IMR-90 (cell line): ENCODE data around the gene CCDC137. TPM values are rescaled to one million over a fixed set of nuclear protein-coding genes. Genes with fewer than 3 reads are reported as not detected.

Experiments used
- ATAC-seq: fragments of 200-7000 bp; cut with Tn5 transposase; 2 replicates; pipeline ENCODE4 v1.9.1; 2020; ENCODE audit warnings: low read depth, mild to moderate bottlenecking, moderate library complexity
- BruUV-seq: library from RNA; stranded (reverse); fragments of 400-500 nt; replicated peaks from 2 replicates; lab custom pipeline; 2021; lab: Mats Ljungman, UMichigan
- CTCF ChIA-PET: fragments of 300-600 bp; formaldehyde crosslinking; extraction: SDS; loops from one replicate; lab custom pipeline; 2021; ENCODE audit warnings: antibody characterized with exemption; lab: Yijun Ruan, JAX
- POLR2A ChIA-PET: fragments of 300-600 bp; sonication (Branson Sonifier 250); formaldehyde crosslinking; loops from one replicate; lab custom pipeline; 2022; ENCODE audit warnings: antibody characterized with exemption; ENCODE audit not compliant: unreplicated experiment; lab: Charles Lee
- DNase-seq: peaks from one replicate; pipeline ENCODE4 v3.0.0; 2013
- H2AFZ ChIP-seq: replicated peaks from 2 replicates; pipeline ENCODE3; 2013; ENCODE audit warnings: low read length, mild to moderate bottlenecking; ENCODE audit not compliant: poor library complexity
- H2AK5ac ChIP-seq: 2 replicates; pipeline ENCODE4 v1.6.1; 2013; ENCODE audit warnings: low read depth, low read length, inconsistent platforms
- H2AK9ac ChIP-seq: replicated peaks from 2 replicates; pipeline ENCODE3; 2013; ENCODE audit warnings: mild to moderate bottlenecking, low read depth, low read length, moderate library complexity; ENCODE audit not compliant: poor library complexity
- H2BK120ac ChIP-seq: 2 replicates; pipeline ENCODE4 v1.6.1; 2013; ENCODE audit warnings: low read depth, low read length, inconsistent platforms
- H2BK15ac ChIP-seq: 3 replicates; pipeline ENCODE4 v1.6.1; 2013; ENCODE audit warnings: low read depth, low read length, inconsistent platforms
- H2BK20ac ChIP-seq: 2 replicates; pipeline ENCODE4 v1.6.1; 2013; ENCODE audit warnings: low read depth, mild to moderate bottlenecking, inconsistent platforms, low read length, moderate library complexity
- H2BK5ac ChIP-seq: 2 replicates; pipeline ENCODE4 v1.6.1; 2013; ENCODE audit warnings: mild to moderate bottlenecking, low read depth, low read length, inconsistent platforms; ENCODE audit not compliant: poor library complexity, severe bottlenecking
- H3K14ac ChIP-seq: replicated peaks from 2 replicates; pipeline ENCODE4 v1.6.1; 2013; ENCODE audit warnings: low read depth, low read length, inconsistent platforms
- H3K18ac ChIP-seq: 2 replicates; pipeline ENCODE4 v1.6.1; 2013; ENCODE audit warnings: low read depth, low read length, control low read depth
- H3K23ac ChIP-seq: 2 replicates; pipeline ENCODE4 v1.6.1; 2013; ENCODE audit warnings: low read depth, low read length, inconsistent platforms
- H3K27ac ChIP-seq: 2 replicates; pipeline ENCODE4 v1.5.1; 2013; ENCODE audit warnings: mild to moderate bottlenecking, control low read depth, low read length; ENCODE audit not compliant: insufficient read depth
- H3K27me3 ChIP-seq: 2 replicates; pipeline ENCODE4 v1.6.1; 2013; ENCODE audit warnings: low read length; ENCODE audit not compliant: control insufficient read depth, insufficient read depth
- H3K36me3 ChIP-seq: 2 replicates; pipeline ENCODE4 v1.6.1; 2013; ENCODE audit warnings: low read length, mixed read lengths; ENCODE audit not compliant: control insufficient read depth, insufficient read depth
- H3K4ac ChIP-seq: 2 replicates; pipeline ENCODE4 v1.6.1; 2013; ENCODE audit warnings: low read depth, low read length, inconsistent platforms
- H3K4me1 ChIP-seq: 2 replicates; pipeline ENCODE4 v1.6.1; 2013; ENCODE audit warnings: low read length, mixed read lengths; ENCODE audit not compliant: control insufficient read depth, insufficient read depth
- H3K4me2 ChIP-seq: 2 replicates; pipeline ENCODE4 v1.6.1; 2013; ENCODE audit warnings: low read depth, mild to moderate bottlenecking, control low read depth, low read length, moderate library complexity
- H3K4me3 ChIP-seq: 2 replicates; pipeline ENCODE4 v1.5.1; 2013; ENCODE audit warnings: low read depth, mild to moderate bottlenecking, control low read depth, low read length, moderate library complexity; ENCODE audit not compliant: insufficient read depth
- H3K56ac ChIP-seq: 2 replicates; pipeline ENCODE4 v1.6.1; 2013; ENCODE audit warnings: low read length, inconsistent platforms; ENCODE audit not compliant: insufficient read depth; ENCODE audit errors: extremely low read depth
- H3K79me1 ChIP-seq, 2 experiments: 2 replicates each; pipeline ENCODE4 v1.6.1; 2013; ENCODE audit warnings: low read length in 2 of 2, inconsistent platforms in 1 of 2, low read depth in 1 of 2
- H3K9ac ChIP-seq: 2 replicates; pipeline ENCODE4 v1.6.1; 2013; ENCODE audit warnings: low read depth, low read length, control low read depth
- H3K9me1 ChIP-seq: 2 replicates; pipeline ENCODE4 v1.6.1; 2013; ENCODE audit warnings: low read length, inconsistent platforms; ENCODE audit not compliant: insufficient read depth
- H3K9me3 ChIP-seq: 2 replicates; pipeline ENCODE4 v1.6.1; 2013; ENCODE audit warnings: low read length; ENCODE audit not compliant: control insufficient read depth, insufficient read depth
- H4K20me1 ChIP-seq: 2 replicates; pipeline ENCODE4 v1.6.1; 2013; ENCODE audit warnings: low read length, inconsistent platforms; ENCODE audit not compliant: insufficient read depth
- H4K5ac ChIP-seq: 2 replicates; pipeline ENCODE4 v1.6.1; 2013; ENCODE audit warnings: mild to moderate bottlenecking, low read depth, low read length, control low read depth
- H4K8ac ChIP-seq, 2 experiments: 2 replicates each; pipeline ENCODE4 v1.6.1; 2013; ENCODE audit warnings: low read depth in 2 of 2, low read length in 2 of 2, control low read depth in 1 of 2, inconsistent platforms in 1 of 2
- H4K91ac ChIP-seq: 2 replicates; pipeline ENCODE4 v1.6.1; 2013; ENCODE audit warnings: low read depth, low read length, inconsistent platforms; ENCODE audit not compliant: insufficient read depth
- BHLHE40 ChIP-seq: fragments of 150-350 bp; IDR thresholded peaks from 2 replicates; pipeline ENCODE4 v1.6.1; 2016; ENCODE audit warnings: mild to moderate bottlenecking, low read depth, low read length
- CEBPB ChIP-seq: IDR thresholded peaks from 2 replicates; pipeline ENCODE4 v1.6.1; 2012; ENCODE audit warnings: low read depth, low read length, improper control_type of control experiment
- CHD1 ChIP-seq: IDR thresholded peaks from 2 replicates; pipeline ENCODE4 v1.6.1; 2012; ENCODE audit warnings: low read depth, low read length, improper control_type of control experiment
- FOS ChIP-seq: fragments of 150-350 bp; IDR thresholded peaks from 2 replicates; pipeline ENCODE4 v1.6.1; 2016; ENCODE audit warnings: low read depth, low read length
- MAFK ChIP-seq: IDR thresholded peaks from 2 replicates; pipeline ENCODE4 v1.6.1; 2012; ENCODE audit warnings: low read depth, low read length, improper control_type of control experiment
- MAZ ChIP-seq: IDR thresholded peaks from 2 replicates; pipeline ENCODE4 v1.6.1; 2012; ENCODE audit warnings: low read depth, mild to moderate bottlenecking, low read length, improper control_type of control experiment, moderate library complexity, borderline replicate concordance
- MXI1 ChIP-seq: IDR thresholded peaks from 2 replicates; pipeline ENCODE4 v1.6.1; 2012; ENCODE audit warnings: low read depth, mild to moderate bottlenecking, low read length, moderate library complexity, borderline replicate concordance
- NFE2L2 ChIP-seq: fragments of 150-350 bp; IDR thresholded peaks from 2 replicates; pipeline ENCODE4 v1.6.1; 2016; ENCODE audit warnings: low read depth, mild to moderate bottlenecking, low read length
- POLR2A ChIP-seq: IDR thresholded peaks from 2 replicates; pipeline ENCODE4 v1.6.1; 2012; ENCODE audit warnings: mild to moderate bottlenecking, low read depth, low read length
- RAD21 ChIP-seq: IDR thresholded peaks from 2 replicates; pipeline ENCODE4 v1.6.1; 2012; ENCODE audit warnings: low read length, improper control_type of control experiment
- RCOR1 ChIP-seq: IDR thresholded peaks from 2 replicates; pipeline ENCODE4 v1.6.1; 2012; ENCODE audit warnings: mild to moderate bottlenecking, low read length, improper control_type of control experiment; ENCODE audit not compliant: insufficient replicate concordance
- RFX5 ChIP-seq: IDR thresholded peaks from 2 replicates; pipeline ENCODE4 v1.8.0; 2012; ENCODE audit warnings: low read depth, mild to moderate bottlenecking, low read length, moderate library complexity
- SMC3 ChIP-seq: fragments of 150-350 bp; IDR thresholded peaks from 2 replicates; pipeline ENCODE4 v1.6.1; 2016; ENCODE audit warnings: low read depth, mild to moderate bottlenecking, antibody characterized with exemption, low read length, moderate library complexity
- USF2 ChIP-seq: fragments of 150-350 bp; IDR thresholded peaks from 2 replicates; pipeline ENCODE4 v1.6.1; 2017; ENCODE audit warnings: mild to moderate bottlenecking, antibody characterized with exemption, low read length, low read depth
- WGBS, 2 experiments: methylation state at CpG; one replicate each; pipeline versions ENCODE4 v1.1.5 to v1.1.7; 2013; ENCODE audit warnings: missing lambda C conversion rate in 2 of 2; ENCODE audit not compliant: insufficient read length in 1 of 2; ENCODE audit errors: extremely low coverage in 2 of 2; 5-methylcytosine and 5-hydroxymethylcytosine counted together
- dilution Hi-C: fragments of 300-500 bp; cut with HindIII; formaldehyde crosslinking; loops from one replicate; pipeline ENCODE4 v1.14.3; 2018; ENCODE audit warnings: low sequenced_read_pairs; ENCODE audit not compliant: unreplicated experiment
- in situ Hi-C: fragments of 300-500 bp; cut with MboI; formaldehyde crosslinking; loops from 3 replicates; pipeline ENCODE4 v1.14.3; 2019; ENCODE audit warnings: low sequenced_read_pairs, inconsistent platforms, mixed read lengths
- intact Hi-C: fragments of 100-400 bp; cut with micrococcal nuclease; formaldehyde crosslinking; loops from 2 replicates; pipeline ENCODE4 v1.10.0; 2022
- polyA plus RNA-seq, 3 experiments: library from polyadenylated mRNA; depleted of rRNA; stranded (reverse); fragments of >200 nt; gene quantifications; 2 replicates each; pipeline ENCODE4 v1.2.3, GENCODE V29; 2012; ENCODE audit warnings: low replicate concordance in 1 of 3
- total RNA-seq: library from RNA; depleted of rRNA; stranded (reverse); fragments of >200 nt; gene quantifications from 2 replicates; pipeline ENCODE4 v1.2.3, GENCODE V29; 2012
- TF ChIP-seq, protein P1 (sequence below): fragments of 150-350 bp; IDR thresholded peaks from 2 replicates; pipeline ENCODE4 v1.6.1; 2016; ENCODE audit warnings: low read depth, mild to moderate bottlenecking, low read length, moderate library complexity, borderline replicate concordance
- TF ChIP-seq, protein P2 (sequence below): conservative IDR thresholded peaks from 2 replicates; pipeline ENCODE4 v1.5.1; 2012; ENCODE audit warnings: mild to moderate bottlenecking, low read depth, low read length, improper control_type of control experiment

Gene CCDC137
- total and polyA plus RNA-seq, 2 of the 4 experiments (the other 2 are of a cell fraction) = 7.5 to 18.4 TPM

DNA sequence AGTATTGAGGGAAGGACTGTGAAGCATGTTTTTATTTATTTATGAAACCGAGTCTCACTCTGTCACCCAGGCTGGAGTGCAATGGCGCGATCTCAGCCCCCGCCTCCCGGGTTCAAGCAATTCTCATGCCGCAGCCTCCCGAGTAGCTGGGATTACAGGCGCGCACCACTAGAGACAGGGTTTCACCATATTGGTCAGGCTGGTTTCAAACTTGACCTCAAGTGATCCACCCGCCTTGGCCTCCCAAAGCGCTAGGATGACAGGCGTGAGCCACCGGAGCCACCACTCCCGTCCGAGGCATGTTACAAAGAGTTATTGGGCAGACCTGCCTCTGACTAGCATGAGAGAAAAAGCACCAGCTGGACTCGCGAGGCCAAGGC is 39.7 kb downstream of the CCDC137 start:
- Histone ChIP-seq H2AK5ac (no peak overlapping the region), H2BK15ac (no peak overlapping the region), H4K5ac (no peak overlapping the region), H3K56ac (no peak overlapping the region), H3K79me1 (peaks cover 12 to 50% of the 10 kb centered on the region in 2 experiments), H3K4me1 (peaks cover 15% of the 10 kb centered on the region), H3K14ac (no peak overlapping the region), H2AK9ac (no peak overlapping the region), H3K27ac (no peak overlapping the region), H3K4me2 (no peak overlapping the region), H2BK120ac (no peak overlapping the region), H3K9ac (no peak overlapping the region), H3K27me3 (no peaks in the 10 kb centered on the region), H2BK20ac (no peak overlapping the region), H3K4ac (no peak overlapping the region), H4K91ac (no peak overlapping the region), H2AFZ (no peak overlapping the region), H3K9me1 (peaks cover 8% of the 10 kb centered on the region), H3K36me3 (peaks cover 23% of the 10 kb centered on the region), H3K18ac (no peak overlapping the region), H4K20me1 (peaks cover 20% of the 10 kb centered on the region), H3K4me3 (no peak overlapping the region), H4K8ac (no peak overlapping the region), H3K23ac (no peak overlapping the region), H2BK5ac (no peak overlapping the region), H3K9me3 (no peaks in the 10 kb centered on the region)
- DNase-seq = no peak
- ChIA-PET POLR2A (interaction anchor here (0.6 kb wide), 1 partner anchor 275 kb away, joined by 5 read pairs; no protein-coding TSS in a partner anchor), CTCF (no interaction called here)
- in situ Hi-C loops (no loop called here), dilution Hi-C loops (no loop called here), intact Hi-C loops (no loop called here)
- ATAC-seq = no peak
- BruUV-seq = no TSS peak
- TF ChIP-seq CEBPB = no peak
- TF ChIP-seq RAD21 = no peak
- no peak for TF ChIP-seq FOS
- TF ChIP-seq MAZ = no peak
- no peak for TF ChIP-seq RFX5
- no peak for TF ChIP-seq USF2
- TF ChIP-seq MAFK = no peak
- TF ChIP-seq, protein P1, sequence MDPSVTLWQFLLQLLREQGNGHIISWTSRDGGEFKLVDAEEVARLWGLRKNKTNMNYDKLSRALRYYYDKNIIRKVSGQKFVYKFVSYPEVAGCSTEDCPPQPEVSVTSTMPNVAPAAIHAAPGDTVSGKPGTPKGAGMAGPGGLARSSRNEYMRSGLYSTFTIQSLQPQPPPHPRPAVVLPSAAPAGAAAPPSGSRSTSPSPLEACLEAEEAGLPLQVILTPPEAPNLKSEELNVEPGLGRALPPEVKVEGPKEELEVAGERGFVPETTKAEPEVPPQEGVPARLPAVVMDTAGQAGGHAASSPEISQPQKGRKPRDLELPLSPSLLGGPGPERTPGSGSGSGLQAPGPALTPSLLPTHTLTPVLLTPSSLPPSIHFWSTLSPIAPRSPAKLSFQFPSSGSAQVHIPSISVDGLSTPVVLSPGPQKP = no peak
- no peak for TF ChIP-seq POLR2A
- no peak for TF ChIP-seq BHLHE40
- TF ChIP-seq NFE2L2 = no peak
- TF ChIP-seq, protein P2, sequence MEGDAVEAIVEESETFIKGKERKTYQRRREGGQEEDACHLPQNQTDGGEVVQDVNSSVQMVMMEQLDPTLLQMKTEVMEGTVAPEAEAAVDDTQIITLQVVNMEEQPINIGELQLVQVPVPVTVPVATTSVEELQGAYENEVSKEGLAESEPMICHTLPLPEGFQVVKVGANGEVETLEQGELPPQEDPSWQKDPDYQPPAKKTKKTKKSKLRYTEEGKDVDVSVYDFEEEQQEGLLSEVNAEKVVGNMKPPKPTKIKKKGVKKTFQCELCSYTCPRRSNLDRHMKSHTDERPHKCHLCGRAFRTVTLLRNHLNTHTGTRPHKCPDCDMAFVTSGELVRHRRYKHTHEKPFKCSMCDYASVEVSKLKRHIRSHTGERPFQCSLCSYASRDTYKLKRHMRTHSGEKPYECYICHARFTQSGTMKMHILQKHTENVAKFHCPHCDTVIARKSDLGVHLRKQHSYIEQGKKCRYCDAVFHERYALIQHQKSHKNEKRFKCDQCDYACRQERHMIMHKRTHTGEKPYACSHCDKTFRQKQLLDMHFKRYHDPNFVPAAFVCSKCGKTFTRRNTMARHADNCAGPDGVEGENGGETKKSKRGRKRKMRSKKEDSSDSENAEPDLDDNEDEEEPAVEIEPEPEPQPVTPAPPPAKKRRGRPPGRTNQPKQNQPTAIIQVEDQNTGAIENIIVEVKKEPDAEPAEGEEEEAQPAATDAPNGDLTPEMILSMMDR = no peak
- no peak for TF ChIP-seq SMC3
- TF ChIP-seq MXI1 = no peak
- TF ChIP-seq RCOR1 = no peak
- TF ChIP-seq CHD1 = no peak
- 97% methylated on average over 6 of the region's 17 CpGs; no CpG with 5 or more reads in 1 of the 2 experiments for WGBS, 2 experiments
